Stimulated activated CD4-positive, alpha-beta T cell treated with anti-CD3 and anti-CD28 coated beads, Interleukin-4, amount 100 ng/mL, for 4 hours (primary cell): ENCODE results near the gene ALG1L2.
"Not testable (repeated sequence)": the region's sequence is repeated elsewhere in the genome, so short reads cannot be mapped to it uniquely, and the experiment has no call there.

Experiments used
- DNase-seq, 2 experiments: peaks; one replicate each; pipeline ENCODE4 v3.0.0-alpha.2; 2020

ALG1L2 gene

GRCh38 chr3:130094491-130094941 lies 12.9 kb downstream of the ALG1L2 start:
- peak in 1 of 2 experiments; percentile 19 for DNase-seq

- not testable (repeated sequence) for DNase-seq
Measured at GRCh38 chr3:130095858-130096257, 14.2 kb downstream of the ALG1L2 start.

GRCh38 chr3:130097096-130097495 lies 15.5 kb downstream of the ALG1L2 start:
- DNase-seq = not testable (repeated sequence)

- DNase-seq = not testable (repeated sequence)
Measured at GRCh38 chr3:130097690-130098638, 16.3 kb downstream of the ALG1L2 start.

GRCh38 chr3:130098639-130099385 lies 17.2 kb downstream of the ALG1L2 start:
- DNase-seq = not testable (repeated sequence)

GRCh38 chr3:130102545-130102944 lies 20.9 kb downstream of the ALG1L2 start:
- DNase-seq = not testable (repeated sequence)

- DNase-seq = not testable (repeated sequence)
Measured at GRCh38 chr3:130104191-130104590, 22.6 kb downstream of the ALG1L2 start.

- not testable (repeated sequence) for DNase-seq
Measured at GRCh38 chr3:130107333-130107995, 25.8 kb downstream of the ALG1L2 start.

- not testable (repeated sequence) for DNase-seq
Measured at GRCh38 chr3:130108836-130109585, 27.4 kb downstream of the ALG1L2 start.

GRCh38 chr3:130110386-130111169 lies 28.9 kb downstream of the ALG1L2 start:
- peak; percentile 24 to 27 for DNase-seq

GRCh38 chr3:130111185-130111864 lies 29.7 kb downstream of the ALG1L2 start:
- peak; percentile 99 for DNase-seq

GRCh38 chr3:130111865-130112747 lies 30.5 kb downstream of the ALG1L2 start:
- DNase-seq = peak; percentile 99 to 100

- DNase-seq = not testable (repeated sequence)
Measured at GRCh38 chr3:130112748-130113073, 31.1 kb downstream of the ALG1L2 start.

- DNase-seq = not testable (repeated sequence)
Measured at GRCh38 chr3:130115400-130115799, 33.8 kb downstream of the ALG1L2 start.

GRCh38 chr3:130117933-130118332 lies 36.3 kb downstream of the ALG1L2 start:
- DNase-seq = no peak

GRCh38 chr3:130119824-130120223 lies 38.2 kb downstream of the ALG1L2 start:
- not testable (repeated sequence) for DNase-seq

- not testable (repeated sequence) for DNase-seq
Measured at GRCh38 chr3:130120291-130120690, 38.7 kb downstream of the ALG1L2 start.

- not testable (repeated sequence) for DNase-seq
Measured at GRCh38 chr3:130122891-130123775, 41.5 kb downstream of the ALG1L2 start.

GRCh38 chr3:130125406-130125805 lies 43.8 kb downstream of the ALG1L2 start:
- not testable (repeated sequence) for DNase-seq
